Measurements from ENCODE around the gene ST7.

DNA sequence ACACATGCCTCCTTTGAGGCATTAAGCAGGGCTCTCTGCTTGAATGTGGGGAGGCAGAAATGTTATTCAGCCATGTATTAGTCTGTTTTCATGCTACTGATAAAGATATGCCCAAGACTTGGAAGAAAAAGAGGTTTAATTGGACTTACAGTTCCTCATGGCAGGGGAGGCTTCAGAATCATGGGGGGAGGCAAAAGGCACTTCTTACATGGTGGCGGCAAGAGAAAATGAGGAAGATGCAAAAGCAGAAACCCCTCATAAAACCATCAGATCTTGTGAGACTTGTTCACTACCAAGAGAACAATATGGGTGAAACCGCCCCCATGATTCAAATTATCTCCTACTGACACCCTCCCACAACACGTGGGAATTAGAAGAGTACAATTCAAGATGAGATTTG lies 37.9 kb downstream of the ST7 start:
- TF ChIP-seq, protein P1, sequence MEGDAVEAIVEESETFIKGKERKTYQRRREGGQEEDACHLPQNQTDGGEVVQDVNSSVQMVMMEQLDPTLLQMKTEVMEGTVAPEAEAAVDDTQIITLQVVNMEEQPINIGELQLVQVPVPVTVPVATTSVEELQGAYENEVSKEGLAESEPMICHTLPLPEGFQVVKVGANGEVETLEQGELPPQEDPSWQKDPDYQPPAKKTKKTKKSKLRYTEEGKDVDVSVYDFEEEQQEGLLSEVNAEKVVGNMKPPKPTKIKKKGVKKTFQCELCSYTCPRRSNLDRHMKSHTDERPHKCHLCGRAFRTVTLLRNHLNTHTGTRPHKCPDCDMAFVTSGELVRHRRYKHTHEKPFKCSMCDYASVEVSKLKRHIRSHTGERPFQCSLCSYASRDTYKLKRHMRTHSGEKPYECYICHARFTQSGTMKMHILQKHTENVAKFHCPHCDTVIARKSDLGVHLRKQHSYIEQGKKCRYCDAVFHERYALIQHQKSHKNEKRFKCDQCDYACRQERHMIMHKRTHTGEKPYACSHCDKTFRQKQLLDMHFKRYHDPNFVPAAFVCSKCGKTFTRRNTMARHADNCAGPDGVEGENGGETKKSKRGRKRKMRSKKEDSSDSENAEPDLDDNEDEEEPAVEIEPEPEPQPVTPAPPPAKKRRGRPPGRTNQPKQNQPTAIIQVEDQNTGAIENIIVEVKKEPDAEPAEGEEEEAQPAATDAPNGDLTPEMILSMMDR (IDR thresholded peaks at IDR 0.05): no peak
- TF ChIP-seq POLR2AphosphoS5 (IDR thresholded peaks at IDR 0.05) (no peak), EP300 (IDR thresholded peaks at IDR 0.05) (no peak)

Data from sigmoid colon (tissue), 4 donors.